ENCODE data around the gene ZRANB1.

GRCh38 chr10:125037145-125037877, 95.4 kb downstream of the ZRANB1 start:
- TF ChIP-seq CTCF (IDR thresholded peaks at IDR 0.05 in 4 of 5, conservative IDR thresholded peaks at IDR 0.05 in 1 of 5): no peak
- TF ChIP-seq POLR2A (IDR thresholded peaks at IDR 0.05): no peak
